Kidney tubule cell (primary cell): ENCODE results near the gene RNU5B-1.
A peak's percentile ranks its signal among the peaks of the same experiment; 100 is the strongest.

ENCODE experiments used
- DNase-seq: peaks from one replicate; pipeline ENCODE4 v3.0.0-alpha.2; 2018; ENCODE audit warnings: low spot score

The RNU5B-1 gene

GRCh38 chr15:65289261-65289854 lies 15.1 kb upstream of the RNU5B-1 start:
- no peak for DNase-seq

- DNase-seq, result no peak
Observed at GRCh38 chr15:65290228-65290627, 14.2 kb upstream of the RNU5B-1 start.

GRCh38 chr15:65292938-65293518 lies 11.4 kb upstream of the RNU5B-1 start:
- DNase-seq, result no peak

- DNase-seq, result no peak
Observed at GRCh38 chr15:65298731-65299130, 5.7 kb upstream of the RNU5B-1 start.

GRCh38 chr15:65300924-65301441 lies 3.5 kb upstream of the RNU5B-1 start:
- no peak for DNase-seq

GRCh38 chr15:65302061-65302460 lies 2.4 kb upstream of the RNU5B-1 start:
- DNase-seq, result no peak

- DNase-seq, result peak; percentile 65
Observed at GRCh38 chr15:65303687-65304380, 643 bp upstream of the RNU5B-1 start.

GRCh38 chr15:65305150-65305758 lies 777 bp downstream of the RNU5B-1 start:
- no peak for DNase-seq

GRCh38 chr15:65305776-65306175 lies 1.3 kb downstream of the RNU5B-1 start:
- DNase-seq, result peak; percentile 38

- no peak for DNase-seq
Observed at GRCh38 chr15:65306551-65306950, 2.1 kb downstream of the RNU5B-1 start.

- no peak for DNase-seq
Observed at GRCh38 chr15:65307978-65308377, 3.5 kb downstream of the RNU5B-1 start.

- DNase-seq, result no peak
Observed at GRCh38 chr15:65309882-65310418, 5.5 kb downstream of the RNU5B-1 start.

GRCh38 chr15:65310431-65311137 lies 6.1 kb downstream of the RNU5B-1 start:
- DNase-seq, result no peak

GRCh38 chr15:65311760-65312159 lies 7.3 kb downstream of the RNU5B-1 start:
- no peak for DNase-seq

GRCh38 chr15:65312400-65312916 lies 8.0 kb downstream of the RNU5B-1 start:
- peak; percentile 24 for DNase-seq

- peak; percentile 78 for DNase-seq
Observed at GRCh38 chr15:65318870-65319356, 14.4 kb downstream of the RNU5B-1 start.

GRCh38 chr15:65323071-65323511 lies 18.6 kb downstream of the RNU5B-1 start:
- DNase-seq, result peak; percentile 11

GRCh38 chr15:65326117-65326526 lies 21.6 kb downstream of the RNU5B-1 start:
- DNase-seq, result peak; percentile 44

GRCh38 chr15:65326818-65327217 lies 22.3 kb downstream of the RNU5B-1 start:
- no peak for DNase-seq

GRCh38 chr15:65327651-65328393 lies 23.3 kb downstream of the RNU5B-1 start:
- DNase-seq, result no peak
